ENCODE results near the gene UVSSA.
"Not testable (repeated sequence)": the region's sequence is repeated elsewhere in the genome, so short reads cannot be mapped to it uniquely, and the experiment has no call there.

Gene UVSSA

DNA sequence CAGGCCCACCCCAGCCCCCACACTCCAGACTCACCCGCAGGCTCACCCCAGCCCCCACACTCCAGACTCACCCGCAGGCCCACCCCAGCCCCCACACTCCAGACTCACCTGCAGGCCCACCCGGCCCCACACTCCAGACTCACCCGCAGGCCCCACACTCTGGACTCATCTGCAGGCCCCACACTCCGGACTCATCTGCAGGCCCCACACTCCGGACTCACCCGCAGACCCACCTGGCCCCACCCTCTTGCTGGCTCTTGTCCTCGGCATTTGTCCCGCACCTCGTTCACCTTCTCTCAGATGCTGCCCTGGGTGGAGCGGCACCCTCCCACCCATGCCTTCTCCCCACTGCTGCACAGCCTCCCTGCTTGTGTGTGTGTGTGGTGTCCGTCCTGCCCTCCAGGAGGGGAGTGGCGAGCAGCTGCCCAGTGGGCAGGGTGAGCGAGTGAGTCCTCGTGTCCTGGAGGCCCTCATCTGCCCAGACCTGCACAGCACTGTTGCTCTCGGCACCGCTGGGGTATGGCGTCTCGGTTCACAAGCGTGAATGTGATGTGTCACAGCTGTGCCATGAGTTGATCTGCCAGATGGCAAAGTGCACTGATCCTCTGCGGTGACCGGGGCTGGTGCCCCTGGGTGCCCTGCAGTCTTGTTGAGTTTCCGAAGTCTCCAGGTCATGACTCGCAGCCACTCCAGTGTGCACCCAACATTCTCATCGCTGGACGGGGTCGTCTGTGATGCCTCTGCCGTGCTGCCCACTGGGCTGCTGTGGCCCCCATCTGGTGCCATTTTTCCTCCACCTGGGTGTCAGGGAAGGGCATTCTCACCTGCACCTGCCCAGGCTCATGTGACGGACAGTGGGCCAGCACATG lies 29.6 kb upstream of the UVSSA start:
- no peak for DNase-seq

GRCh38 chr4:1318046-1318375 lies 29.0 kb upstream of the UVSSA start:
- DNase-seq = no peak

DNA sequence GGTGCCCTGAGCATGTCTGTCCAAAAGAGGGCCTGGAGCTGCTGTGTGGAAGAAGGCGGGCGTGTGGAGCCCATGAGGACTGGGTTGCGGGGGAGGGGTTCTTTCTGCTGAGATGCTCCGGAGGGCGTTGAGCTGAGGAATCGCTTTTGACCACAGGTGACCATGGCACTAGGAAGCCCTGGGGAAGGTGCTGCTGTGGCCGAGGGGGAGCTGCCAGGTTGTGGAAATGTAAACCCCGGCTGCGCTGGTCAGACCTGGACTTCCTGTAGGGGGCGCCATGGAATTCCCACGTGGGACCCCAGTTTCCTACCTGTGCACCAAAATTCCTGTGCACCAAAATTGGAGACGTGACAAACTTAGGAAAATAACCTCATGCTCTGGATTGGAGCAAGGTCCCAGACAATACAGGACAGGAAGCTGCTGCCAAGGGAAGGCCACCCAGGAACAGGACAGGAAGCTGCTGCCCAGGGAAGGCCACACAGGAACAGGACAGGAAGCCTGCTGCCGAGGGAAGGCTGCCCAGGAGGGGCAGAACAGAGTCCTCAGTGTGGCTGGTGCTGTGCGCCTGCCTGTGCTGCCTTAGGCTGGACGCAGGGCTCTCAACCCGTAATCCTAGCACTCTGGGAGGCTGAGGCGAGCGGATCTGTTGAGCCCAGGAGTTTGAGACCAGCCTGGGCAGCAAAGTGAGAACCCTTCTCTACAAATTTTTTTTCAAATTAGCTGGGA lies 28.4 kb upstream of the UVSSA start:
- no peak for DNase-seq

GRCh38 chr4:1321486-1321885 lies 25.5 kb upstream of the UVSSA start:
- no peak for DNase-seq

DNA sequence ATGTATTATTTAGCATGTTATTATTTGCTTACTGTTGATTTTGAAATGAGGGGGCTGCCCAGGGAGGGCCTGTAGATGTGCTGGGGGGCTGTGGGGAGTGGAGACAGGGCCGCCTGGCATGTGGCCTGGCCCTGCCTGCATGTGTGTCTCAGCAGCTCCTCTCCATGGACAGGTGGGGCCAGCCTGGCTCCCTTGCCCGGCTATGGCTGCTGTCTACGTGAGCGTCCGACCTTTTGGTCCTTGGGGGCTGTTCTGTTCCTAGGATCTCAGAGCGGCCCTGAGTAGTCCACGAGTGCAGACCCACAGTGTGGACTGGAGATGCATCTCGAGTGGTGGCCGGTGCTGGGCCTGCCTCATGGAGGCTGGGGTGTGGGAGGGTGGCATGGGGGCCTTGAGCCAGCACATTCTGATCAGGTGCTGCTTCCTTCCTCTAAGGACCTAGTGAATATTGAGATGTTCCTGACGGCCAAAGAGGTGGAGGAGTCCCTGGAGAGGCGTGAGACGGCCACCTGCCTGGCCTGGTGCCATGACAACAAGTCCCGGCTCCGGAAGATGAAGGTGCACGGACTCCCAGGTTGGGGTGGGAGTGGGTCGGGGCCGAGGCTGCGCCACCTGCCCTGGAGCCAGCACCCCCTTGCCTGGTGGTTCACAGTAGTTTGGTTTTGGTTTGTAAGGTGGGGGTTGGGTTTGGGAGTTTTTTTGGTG lies 24.9 kb upstream of the UVSSA start:
- DNase-seq = no peak

DNA sequence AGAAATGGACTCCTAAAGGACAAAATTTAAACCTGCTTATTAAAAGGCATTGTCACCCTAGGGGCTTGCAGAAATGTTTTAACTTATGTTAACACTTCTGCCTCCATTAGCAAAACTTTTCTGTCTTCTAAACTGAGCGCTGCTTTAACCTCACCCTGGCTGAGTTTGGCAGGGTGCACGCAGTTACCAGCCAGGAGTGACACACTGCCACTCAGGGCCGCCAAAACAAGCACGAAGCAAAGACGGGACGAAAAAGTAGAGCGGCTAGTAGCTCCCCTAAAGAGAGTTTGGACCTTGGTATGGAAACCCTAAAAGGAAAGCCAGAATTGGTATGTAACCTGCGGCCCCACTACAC lies 23.8 kb upstream of the UVSSA start:
- DNase-seq = no peak

- no peak for DNase-seq
Measured at GRCh38 chr4:1323635-1324442, 23.2 kb upstream of the UVSSA start.

- not testable (repeated sequence) for DNase-seq
Measured at GRCh38 chr4:1324443-1325175, 22.4 kb upstream of the UVSSA start.

- DNase-seq = no peak
Measured at GRCh38 chr4:1325176-1325480, 21.9 kb upstream of the UVSSA start.

- no peak for DNase-seq
Measured at GRCh38 chr4:1325681-1326635, 21.1 kb upstream of the UVSSA start.

DNA sequence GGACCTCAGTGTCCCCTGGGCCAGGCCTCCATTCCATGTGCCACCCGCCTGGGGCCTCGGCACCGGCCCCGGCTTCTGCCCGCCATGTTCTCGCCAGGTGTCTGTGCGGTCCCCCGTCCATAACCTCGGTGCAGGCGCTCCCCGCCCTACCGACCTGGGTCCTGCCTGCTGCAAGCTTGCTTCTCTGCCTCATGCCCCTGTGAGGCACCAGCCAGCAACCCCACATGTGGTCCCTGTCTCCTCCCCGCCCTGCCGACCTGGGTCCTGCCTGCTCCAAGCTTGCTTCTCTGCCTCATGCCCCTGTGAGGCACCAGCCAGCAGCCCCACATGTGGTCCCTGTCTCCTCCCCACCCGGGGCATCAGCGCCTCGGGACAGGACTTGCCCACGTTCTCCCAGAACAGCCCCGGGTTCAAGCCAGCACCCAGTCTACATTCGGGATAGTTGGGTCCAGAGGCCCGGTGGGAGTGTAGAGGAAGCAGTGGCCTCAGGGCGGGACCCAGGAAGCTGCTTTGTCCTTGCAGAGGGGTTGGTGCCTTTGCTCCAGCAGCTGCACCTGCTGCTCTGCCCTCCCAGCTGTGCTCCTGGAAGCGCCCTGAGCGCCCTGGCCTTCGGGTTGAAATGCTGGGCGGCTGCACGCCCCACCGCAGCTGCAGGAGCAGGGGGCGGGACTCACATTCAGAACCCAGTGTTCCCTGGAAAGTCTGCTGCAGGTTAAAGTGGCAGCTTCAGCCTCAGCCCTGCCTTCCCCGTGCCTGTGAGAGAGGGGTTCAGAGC lies 20.1 kb upstream of the UVSSA start:
- DNase-seq = no peak

GRCh38 chr4:1327526-1328266 lies 19.3 kb upstream of the UVSSA start:
- no peak for DNase-seq

DNA sequence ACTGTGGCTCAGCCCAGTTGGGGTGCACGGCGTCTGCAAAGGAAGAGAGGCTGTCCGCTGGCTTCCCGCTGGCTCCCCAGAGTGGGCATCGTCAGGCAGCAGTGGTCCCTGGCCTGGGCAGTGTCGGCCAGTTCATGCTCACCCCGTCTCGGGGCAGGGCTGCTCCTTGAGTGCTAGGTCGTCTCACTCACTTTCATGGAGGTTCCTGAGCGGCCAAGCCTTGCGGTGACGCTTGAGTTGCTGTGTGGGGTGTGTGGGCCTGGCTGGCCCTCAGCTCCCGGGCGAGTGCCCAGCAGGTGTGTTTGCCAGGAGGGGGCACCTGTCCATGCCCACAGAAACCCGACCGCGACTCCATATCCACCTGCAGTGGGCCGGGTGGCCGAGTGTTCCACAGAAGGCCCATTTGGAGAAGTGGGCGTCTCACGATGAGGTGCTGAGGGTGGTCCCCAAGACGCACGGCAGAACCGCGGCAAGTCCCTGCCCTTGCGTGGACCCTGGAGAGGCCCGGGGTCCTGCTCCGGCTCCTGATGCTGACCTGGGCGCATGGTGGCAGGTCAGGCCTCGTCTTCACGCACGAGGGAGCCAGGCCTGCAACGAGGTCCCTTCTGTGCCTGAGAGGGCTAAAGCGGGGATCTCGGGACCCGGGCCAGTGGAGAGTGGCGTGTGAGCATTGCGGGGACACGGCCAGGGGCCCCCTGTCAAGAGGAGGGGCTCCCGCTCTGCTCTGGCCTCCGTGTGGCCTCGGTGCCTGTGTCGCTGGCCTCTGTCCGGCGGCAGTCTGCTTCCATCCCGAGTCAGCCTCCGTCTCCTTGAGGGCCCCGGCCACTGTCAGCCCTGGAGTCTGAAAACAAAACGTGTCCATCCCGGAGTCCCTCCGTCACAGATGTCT lies 18.5 kb upstream of the UVSSA start:
- no peak for DNase-seq

DNA sequence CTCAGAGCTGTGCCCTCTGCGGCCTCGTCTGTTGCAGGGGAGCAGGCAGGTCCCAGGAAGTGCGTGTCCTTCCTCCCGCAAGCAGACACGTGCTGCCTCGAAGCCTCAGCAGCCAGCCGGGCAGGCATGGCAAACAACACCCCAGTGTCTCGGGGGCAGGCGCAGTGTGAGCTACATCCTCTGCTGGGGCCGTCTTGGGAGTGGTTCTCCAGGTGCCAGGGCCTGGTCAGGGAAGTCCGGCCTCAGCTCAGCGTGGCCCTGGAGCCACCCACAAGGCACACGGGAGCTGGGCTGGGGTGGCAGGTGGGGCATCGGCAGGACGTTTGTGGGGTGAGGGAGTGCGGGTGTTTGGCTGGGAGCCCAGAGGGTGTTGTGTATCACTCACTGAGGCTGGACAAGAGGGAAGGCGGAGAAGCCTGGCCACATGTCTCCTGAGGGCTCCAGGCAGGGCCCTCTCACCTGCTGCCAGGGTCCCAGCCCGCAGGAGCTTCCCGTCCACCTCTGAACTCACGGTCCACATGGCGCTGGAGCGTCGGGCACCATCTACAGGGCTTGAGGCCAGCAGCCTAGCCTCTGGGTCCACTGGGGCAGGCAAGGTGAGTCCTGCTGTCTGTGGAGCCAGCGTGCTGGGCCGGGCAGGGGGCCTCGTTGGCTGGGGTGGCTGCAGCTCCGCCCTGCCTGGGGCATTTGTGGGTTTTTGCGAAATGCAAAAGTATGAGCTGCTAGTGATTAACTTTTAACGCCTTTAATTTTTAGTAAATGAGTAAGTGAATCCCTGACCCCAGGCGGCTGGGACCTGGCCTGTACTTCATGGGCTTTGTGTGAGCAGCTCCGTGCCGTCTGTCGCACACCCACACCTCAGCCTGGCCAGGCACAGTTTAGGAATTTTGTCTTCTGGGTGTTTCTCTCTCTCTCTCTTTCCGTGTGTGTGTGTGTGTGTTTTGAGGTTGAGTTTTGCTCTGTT lies 17.3 kb upstream of the UVSSA start:
- no peak for DNase-seq

GRCh38 chr4:1330761-1331590 lies 16.0 kb upstream of the UVSSA start:
- DNase-seq = no peak

- DNase-seq = no peak
Measured at GRCh38 chr4:1331591-1332353, 15.2 kb upstream of the UVSSA start.
